Motor neuron (in vitro differentiated cells): ENCODE measurements around the gene TTC17. TPM values are rescaled to one million over a fixed set of nuclear protein-coding genes. Genes with fewer than 3 reads are reported as not detected.

ENCODE experiments used
- ATAC-seq, 8 experiments: fragments of 200-7000 bp; cut with Tn5 transposase; replicated peaks in 6 of 8; 2 replicates each; pipeline ENCODE4 v1.8.0; 2021; ENCODE audit warnings: mild to moderate bottlenecking in 8 of 8, moderate library complexity in 8 of 8
- H3K27ac ChIP-seq, 2 donors: fragments of 250-450 bp; sonication (Bioruptor Pico); 2 replicates each; pipeline ENCODE4 v1.9.0; 2021; ENCODE audit warnings: antibody characterized with exemption in 2 of 2, mild to moderate bottlenecking in 2 of 2, moderate library complexity in 1 of 2
- H3K4me1 ChIP-seq, 2 donors: fragments of 250-450 bp; sonication (Bioruptor Pico); replicated peaks in 1 of 2; 2 replicates each; pipeline ENCODE4 v1.6.1; 2021; ENCODE audit warnings: antibody characterized with exemption in 2 of 2, mild to moderate bottlenecking in 2 of 2, moderate library complexity in 1 of 2
- H3K4me3 ChIP-seq, 5 donors: fragments of 250-450 bp; sonication (Bioruptor Pico); 2 replicates each; pipeline ENCODE4 v1.9.0; 2021; ENCODE audit warnings: antibody characterized with exemption in 5 of 5, mild to moderate bottlenecking in 5 of 5, moderate library complexity in 4 of 5
- WGBS, 10 experiments: fragments of 450-650 bp; shearing (Covaris generic); methylation state at CpG; one replicate each; pipeline ENCODE4 v1.0.0; 2022; 5-methylcytosine and 5-hydroxymethylcytosine counted together
- in situ Hi-C, 9 experiments: fragments of 400-800 bp; cut with MboI; loops; one replicate each; pipeline ENCODE4 v1.15.0; 2021; ENCODE audit warnings: low sequenced_read_pairs in 9 of 9, low pct_unique_long_range_greater_than_20kb in 2 of 9; ENCODE audit not compliant: unreplicated experiment in 9 of 9
- total RNA-seq, 8 experiments: library from RNA; unstranded; fragments of 300-600 nt; gene quantifications; 2 replicates each; pipeline versions ENCODE4 v1.2.3 to v1.2.4, GENCODE V29; 2022

The TTC17 gene
- total RNA-seq, 8 experiments from 2014 or later = 56.4 to 165 (median 110) TPM

DNA sequence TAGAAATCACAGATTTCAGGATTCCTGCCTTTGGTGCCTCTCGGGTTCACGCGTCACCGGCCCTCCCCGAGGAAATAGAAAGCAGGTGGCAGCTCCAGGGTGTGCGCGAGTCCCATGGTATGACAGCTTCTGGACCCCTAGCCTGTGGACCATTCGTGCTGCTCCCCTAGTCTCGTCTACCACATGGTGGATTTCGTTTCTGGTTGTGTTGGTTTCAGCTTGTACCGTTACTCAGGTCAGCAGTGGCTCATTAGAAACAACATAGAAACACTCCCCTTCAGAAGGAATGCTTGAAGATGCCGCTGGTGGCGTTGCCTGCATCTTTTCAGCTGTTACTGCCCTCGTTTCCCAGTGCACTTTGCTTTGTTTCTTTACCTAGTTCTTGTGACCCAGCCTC is 700 bp downstream of the TTC17 start:
- ATAC-seq = peak; percentile 27 to 58 (median 54)
- Histone ChIP-seq H3K4me1 (peaks cover 17 to 18% of the 10 kb centered on the region in 2 donors), H3K4me3 (peak overlapping the region; percentile 56 to 98 (median 91)), H3K27ac (peak overlapping the region; percentile 94 to 99)
- WGBS, 10 experiments = 0 to 5% (median 0%) methylated on average over 1 to 11 of the region's 14 CpGs; no CpG with 5 or more reads in 2 of the 10 experiments
- in situ Hi-C loops = no loop called here

- Histone ChIP-seq H3K4me3 (peak overlapping the region; percentile 56 to 98 (median 91)), H3K4me1 (peaks cover 17 to 18% of the 10 kb centered on the region in 2 donors), H3K27ac (no peak overlapping the region)
- no peak for ATAC-seq
- in situ Hi-C loops = no loop called here
- 0 to 20% (median 17%) methylated on average over 1 of the region's 1 CpG; no CpG with 5 or more reads in 5 of the 10 experiments for WGBS, 10 experiments
These were observed 1.8 kb downstream of the TTC17 start for GRCh38 chr11:43360361-43361032.

- ATAC-seq = peak in 3 of 8 experiments; percentile 44 to 86 (median 45)
- 40 to 100% (median 93%) methylated on average over 1 to 4 of the region's 5 CpGs for WGBS, 10 experiments
- in situ Hi-C loops = no loop called here
- no peak overlapping the region for H3K4me3 ChIP-seq
- H3K27ac ChIP-seq = no peak overlapping the region
- no peaks in the 10 kb centered on the region for H3K4me1 ChIP-seq
These were observed 8.0 kb downstream of the TTC17 start for GRCh38 chr11:43366677-43367076.

DNA sequence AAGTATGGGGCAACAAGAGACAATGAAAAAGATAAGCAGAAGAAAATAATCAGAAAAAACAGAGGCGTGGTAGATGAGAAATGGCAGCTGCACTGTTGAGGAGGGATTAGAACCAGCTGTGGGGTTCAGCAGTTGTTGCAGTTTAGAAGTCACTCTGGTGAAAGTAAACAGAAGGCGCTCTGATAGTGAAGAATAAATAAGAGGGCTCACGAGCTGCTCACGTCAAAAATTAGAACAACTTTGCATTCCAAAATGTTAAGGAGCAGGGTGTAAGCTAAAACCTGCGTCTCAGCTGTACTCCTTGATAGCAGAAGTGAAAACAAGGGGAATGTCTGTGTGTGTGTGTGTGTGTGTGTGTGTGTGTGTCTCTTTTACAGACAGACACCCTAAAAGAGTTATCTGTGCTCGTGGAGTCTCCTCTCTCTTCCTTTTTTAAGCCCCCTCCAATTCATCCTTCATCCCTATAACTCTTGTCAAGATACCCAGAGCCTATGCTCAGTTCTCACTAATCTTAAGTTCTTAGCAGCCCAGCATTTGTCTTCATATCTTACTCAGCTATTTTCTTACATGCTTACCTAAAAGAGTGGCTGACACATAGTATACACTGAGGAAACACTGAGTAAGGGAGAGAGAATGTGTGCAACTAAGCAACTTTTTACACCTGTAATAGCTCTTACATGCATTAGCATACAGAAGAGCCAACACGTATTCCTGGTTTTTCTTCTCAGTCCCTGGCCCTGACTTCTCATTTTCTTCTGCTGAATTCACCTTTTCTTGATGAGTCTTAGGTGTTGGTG is 8.9 kb downstream of the TTC17 start:
- in situ Hi-C loops = no loop called here
- H3K27ac ChIP-seq = no peak overlapping the region
- WGBS, 10 experiments = 23 to 100% (median 85%) methylated on average over 1 to 6 of the region's 7 CpGs
- peak in 1 of 8 experiments; percentile 23 for ATAC-seq
- H3K4me3 ChIP-seq = no peak overlapping the region
- no peaks in the 10 kb centered on the region for H3K4me1 ChIP-seq

DNA sequence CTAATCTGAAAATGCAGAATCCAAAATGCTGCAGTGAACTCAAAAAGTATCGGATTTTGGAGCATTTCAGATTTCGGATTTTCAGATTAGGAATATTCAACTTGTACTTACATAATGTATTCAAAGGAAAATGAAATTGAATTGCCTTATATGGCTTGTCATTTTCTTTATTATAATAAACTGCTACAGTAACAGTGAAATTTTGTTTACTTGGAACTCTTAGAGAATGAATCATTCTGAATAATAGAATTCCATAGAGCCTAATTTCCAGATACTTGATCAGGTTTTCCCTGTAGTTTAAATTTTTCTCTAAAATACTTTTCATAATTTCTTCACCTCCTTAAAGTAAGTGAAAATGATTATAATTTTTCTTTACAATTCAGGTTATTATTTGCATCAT is 17.3 kb downstream of the TTC17 start:
- 36 to 100% (median 87%) methylated on average over 1 to 2 of the region's 2 CpGs; no CpG with 5 or more reads in 1 of the 10 experiments for WGBS, 10 experiments
- in situ Hi-C loops = loop anchor here in 1 of 9 experiments (10.0 kb wide), 1 partner anchor 59 kb away; no protein-coding TSS in a partner anchor
- peak in 3 of 8 experiments; percentile 18 to 42 (median 36) for ATAC-seq
- no peak overlapping the region for H3K27ac ChIP-seq
- H3K4me3 ChIP-seq = no peak overlapping the region
- H3K4me1 ChIP-seq = no peaks in the 10 kb centered on the region

GRCh38 chr11:43376594-43376993 is 17.9 kb downstream of the TTC17 start:
- in situ Hi-C loops = loop anchor here in 1 of 9 experiments (10.0 kb wide), 1 partner anchor 58 kb away; no protein-coding TSS in a partner anchor
- peak in 3 of 8 experiments; percentile 59 to 97 (median 95) for ATAC-seq
- 46 to 100% (median 90%) methylated on average over 1 to 2 of the region's 2 CpGs; no CpG with 5 or more reads in 1 of the 10 experiments for WGBS, 10 experiments
- Histone ChIP-seq H3K4me3 (no peak overlapping the region), H3K27ac (no peak overlapping the region), H3K4me1 (no peaks in the 10 kb centered on the region)

- no peak for ATAC-seq
- in situ Hi-C loops = loop anchor here in 1 of 9 experiments (10.0 kb wide), 1 partner anchor 57 kb away; no protein-coding TSS in a partner anchor
- no peak overlapping the region for H3K4me3 ChIP-seq
- H3K27ac ChIP-seq = no peak overlapping the region
- H3K4me1 ChIP-seq = no peaks in the 10 kb centered on the region
These were observed 18.7 kb downstream of the TTC17 start for GRCh38 chr11:43377389-43377788.

DNA sequence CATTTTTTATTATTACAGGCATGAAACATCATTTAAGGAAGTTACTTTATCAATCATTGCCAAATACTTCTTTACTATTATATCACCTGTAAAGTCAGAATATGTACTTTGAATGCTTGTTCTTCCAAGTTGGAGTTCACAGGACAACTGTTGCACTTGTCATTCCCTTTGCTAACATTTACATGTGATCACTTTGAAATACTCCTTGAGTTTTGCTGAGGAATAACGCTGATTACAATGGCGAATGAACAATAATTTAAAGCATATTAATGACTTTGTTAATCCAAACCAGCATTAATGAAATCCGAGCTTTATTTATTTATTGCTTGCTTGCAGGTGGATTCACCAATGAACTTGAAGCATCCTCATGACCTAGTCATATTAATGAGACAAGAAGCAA is 20.2 kb downstream of the TTC17 start:
- Histone ChIP-seq H3K4me1 (no peaks in the 10 kb centered on the region), H3K4me3 (no peak overlapping the region), H3K27ac (no peak overlapping the region)
- ATAC-seq = no peak
- 83 to 100% (median 93%) methylated on average over 1 to 3 of the region's 3 CpGs for WGBS, 10 experiments
- in situ Hi-C loops = loop anchor here in 1 of 9 experiments (10.0 kb wide), 1 partner anchor 56 kb away; no protein-coding TSS in a partner anchor

GRCh38 chr11:43381802-43382201 is 23.1 kb downstream of the TTC17 start:
- Histone ChIP-seq H3K4me3 (no peak overlapping the region), H3K4me1 (no peaks in the 10 kb centered on the region), H3K27ac (no peak overlapping the region)
- in situ Hi-C loops = no loop called here
- no peak for ATAC-seq
- WGBS, 10 experiments = 0 to 86% (median 50%) methylated on average over 1 to 2 of the region's 2 CpGs; no CpG with 5 or more reads in 2 of the 10 experiments

DNA sequence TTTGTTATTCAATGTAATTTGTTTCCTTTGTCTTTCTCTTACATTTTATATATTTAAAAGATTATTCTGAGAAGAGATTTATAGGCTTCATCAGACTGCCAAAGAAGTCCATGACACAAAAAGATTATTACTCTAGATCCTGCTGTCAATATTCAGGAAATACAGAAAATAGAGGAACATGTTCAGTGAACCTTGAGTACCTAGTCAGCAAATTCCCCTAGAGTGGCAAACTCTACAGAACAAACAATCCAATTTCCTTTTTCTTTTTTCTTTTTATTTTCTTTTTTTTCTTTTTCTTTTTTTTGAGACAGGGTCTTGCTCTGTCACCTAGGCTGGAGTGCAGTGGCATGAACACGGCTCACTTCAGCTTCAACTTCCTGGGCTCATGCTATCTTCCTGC is 23.9 kb downstream of the TTC17 start:
- Histone ChIP-seq H3K27ac (no peak overlapping the region), H3K4me1 (no peaks in the 10 kb centered on the region), H3K4me3 (no peak overlapping the region)
- in situ Hi-C loops = no loop called here
- no peak for ATAC-seq
- WGBS, 10 experiments = 83 to 100% (median 100%) methylated on average over 1 of the region's 1 CpG; no CpG with 5 or more reads in 1 of the 10 experiments

DNA sequence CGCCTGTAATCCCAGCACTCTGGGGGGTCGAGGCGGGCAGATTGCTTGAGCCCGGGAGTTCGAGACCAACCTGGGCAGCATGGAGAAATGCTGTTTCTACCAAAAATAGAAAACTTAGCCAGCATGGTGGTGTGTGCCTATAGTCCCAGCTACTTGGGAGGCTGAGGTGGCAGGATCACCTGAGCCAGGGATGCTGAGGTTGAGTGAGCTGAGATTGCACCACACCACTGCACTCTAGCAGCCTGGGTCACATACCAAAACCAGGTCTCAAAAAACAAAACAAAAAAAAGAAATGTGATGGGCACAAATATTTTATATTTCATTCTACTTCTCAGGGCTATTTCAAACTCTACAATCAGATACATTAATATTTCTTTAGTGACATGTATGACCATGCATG is 25.7 kb downstream of the TTC17 start:
- H3K4me3 ChIP-seq = no peak overlapping the region
- ATAC-seq = no peak
- H3K27ac ChIP-seq = no peak overlapping the region
- in situ Hi-C loops = no loop called here
- 75 to 100% (median 100%) methylated on average over 4 to 5 of the region's 5 CpGs; no CpG with 5 or more reads in 3 of the 10 experiments for WGBS, 10 experiments
- no peaks in the 10 kb centered on the region for H3K4me1 ChIP-seq

GRCh38 chr11:43392713-43393112 is 34.0 kb downstream of the TTC17 start:
- WGBS, 10 experiments = 80 to 100% (median 98%) methylated on average over 1 to 5 of the region's 5 CpGs
- H3K27ac ChIP-seq = no peak overlapping the region
- no peak overlapping the region for H3K4me3 ChIP-seq
- in situ Hi-C loops = no loop called here
- H3K4me1 ChIP-seq = no peaks in the 10 kb centered on the region
- no peak for ATAC-seq

- ATAC-seq = no peak
- Histone ChIP-seq H3K4me3 (no peak overlapping the region), H3K4me1 (no peaks in the 10 kb centered on the region), H3K27ac (no peak overlapping the region)
- in situ Hi-C loops = no loop called here
- 83 to 100% (median 100%) methylated on average over 1 to 2 of the region's 2 CpGs; no CpG with 5 or more reads in 2 of the 10 experiments for WGBS, 10 experiments
These were observed 35.1 kb downstream of the TTC17 start for GRCh38 chr11:43393765-43394355.
